HG03175 (cell line): ENCODE data around the gene RPS4Y2.
A peak's percentile ranks its signal among the peaks of the same experiment; 100 is the strongest.

Experiments
- ATAC-seq: cut with Tn5 transposase; IDR thresholded peaks from one replicate; pipeline ENCODE4 v1.9.1; 2021; ENCODE audit warnings: mild to moderate bottlenecking, moderate library complexity; ENCODE audit not compliant: unreplicated experiment

RPS4Y2 gene

GRCh38 chrY:20755808-20756207 is at the start of gene RPS4Y2:
Gene RPS4Y2 (plus strand): TSS chrY:20756108. CDS start chrY:20756164, 56 bp downstream.
- ATAC-seq, result no peak

- ATAC-seq, result no peak
Observed at GRCh38 chrY:20714391-20714790, 41.5 kb upstream of the RPS4Y2 start.

GRCh38 chrY:20726184-20726907 is 29.6 kb upstream of the RPS4Y2 start:
- peak; percentile 79 for ATAC-seq

- ATAC-seq, result peak; percentile 93
Observed at GRCh38 chrY:20735200-20735599, 20.7 kb upstream of the RPS4Y2 start.

GRCh38 chrY:20739806-20740205 is 16.1 kb upstream of the RPS4Y2 start:
- no peak for ATAC-seq

- ATAC-seq, result no peak
Observed at GRCh38 chrY:20740609-20741008, 15.3 kb upstream of the RPS4Y2 start.

GRCh38 chrY:20745060-20745459 is 10.8 kb upstream of the RPS4Y2 start:
- no peak for ATAC-seq

GRCh38 chrY:20746919-20747318 is 9.0 kb upstream of the RPS4Y2 start:
- no peak for ATAC-seq

- ATAC-seq, result peak; percentile 87
Observed at GRCh38 chrY:20763869-20764268, 8.0 kb downstream of the RPS4Y2 start.

- ATAC-seq, result no peak
Observed at GRCh38 chrY:20765117-20765516, 9.2 kb downstream of the RPS4Y2 start.

GRCh38 chrY:20770755-20771154 is 14.8 kb downstream of the RPS4Y2 start:
- ATAC-seq, result no peak

GRCh38 chrY:20776104-20776503 is 20.2 kb downstream of the RPS4Y2 start:
- no peak for ATAC-seq

- no peak for ATAC-seq
Observed at GRCh38 chrY:20780104-20780654, 24.3 kb downstream of the RPS4Y2 start.

GRCh38 chrY:20780776-20781175 is 24.9 kb downstream of the RPS4Y2 start:
- ATAC-seq, result no peak

GRCh38 chrY:20781408-20781807 is 25.5 kb downstream of the RPS4Y2 start:
- peak; percentile 52 for ATAC-seq

GRCh38 chrY:20784965-20785364 is 29.1 kb downstream of the RPS4Y2 start:
- no peak for ATAC-seq

- peak; percentile 86 for ATAC-seq
Observed at GRCh38 chrY:20787076-20787475, 31.2 kb downstream of the RPS4Y2 start.

GRCh38 chrY:20798351-20799049 is 42.6 kb downstream of the RPS4Y2 start:
- peak; percentile 92 for ATAC-seq

- no peak for ATAC-seq
Observed at GRCh38 chrY:20802659-20803058, 46.8 kb downstream of the RPS4Y2 start.

GRCh38 chrY:20806243-20806642 is 50.3 kb downstream of the RPS4Y2 start:
- no peak for ATAC-seq

- no peak for ATAC-seq
Observed at GRCh38 chrY:20813459-20813858, 57.6 kb downstream of the RPS4Y2 start.

GRCh38 chrY:20814794-20815193 is 58.9 kb downstream of the RPS4Y2 start:
- ATAC-seq, result no peak
